ENCODE results near the gene RBP3. TPM values are rescaled to one million over a fixed set of nuclear protein-coding genes. Genes with fewer than 3 reads are reported as not detected.

The RBP3 gene
- total and polyA plus RNA-seq, 2 of the 4 experiments (the other 2 are of a cell fraction), result not detected

DNA sequence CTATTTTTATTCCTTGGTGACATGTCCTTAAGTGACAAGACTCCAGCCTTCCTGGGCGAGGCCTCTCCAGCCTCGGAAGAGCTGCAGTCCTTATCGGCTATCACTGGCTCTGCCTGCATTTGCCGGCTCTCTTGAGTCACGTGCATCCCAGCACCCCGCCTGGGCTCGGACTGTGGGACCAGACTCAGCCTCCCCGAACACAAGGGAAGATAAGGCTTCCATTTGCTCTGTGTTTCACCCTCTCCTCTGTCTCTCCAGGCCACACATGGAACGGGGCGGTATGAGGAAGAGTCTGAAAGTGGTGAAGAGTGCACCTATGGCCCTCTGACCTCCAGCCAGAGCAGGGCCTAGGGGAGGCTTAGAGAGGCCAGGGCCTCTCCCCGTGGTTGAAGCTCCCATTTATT, 21.2 kb upstream of the RBP3 start:
- Histone ChIP-seq H2BK20ac (ENCODE audit: low read depth, low read length) (no peak overlapping the region), H2BK5ac (ENCODE audit: low read depth, low read length, poor library complexity, severe bottlenecking) (no peak overlapping the region), H2AK5ac (ENCODE audit: low read depth, low read length) (no peak overlapping the region), H3K79me1 (ENCODE audit: low read depth in 1 of 2, low read length in 2 of 2) (no peaks in the 10 kb centered on the region), H3K14ac (replicated peaks; ENCODE audit: low read depth, low read length) (no peak overlapping the region), H4K8ac (ENCODE audit: low read depth in 2 of 2, low read length in 2 of 2) (no peak overlapping the region), H3K36me3 (ENCODE audit: control insufficient read depth, insufficient read depth, low read length) (no peaks in the 10 kb centered on the region), H4K91ac (ENCODE audit: insufficient read depth, low read depth, low read length) (no peak overlapping the region), H3K4ac (ENCODE audit: low read depth, low read length) (no peak overlapping the region), H2AK9ac (replicated peaks; ENCODE audit: low read depth, low read length, poor library complexity) (no peak overlapping the region), H3K9ac (ENCODE audit: low read depth, low read length) (no peak overlapping the region), H3K4me1 (ENCODE audit: control insufficient read depth, insufficient read depth, low read length) (no peaks in the 10 kb centered on the region), H3K27me3 (ENCODE audit: control insufficient read depth, insufficient read depth, low read length) (peaks cover 26% of the 10 kb centered on the region), H3K27ac (ENCODE audit: insufficient read depth, low read length) (no peak overlapping the region), H4K5ac (ENCODE audit: low read depth, low read length) (no peak overlapping the region), H2AFZ (replicated peaks; ENCODE audit: low read length, poor library complexity) (no peak overlapping the region), H3K9me1 (ENCODE audit: insufficient read depth, low read length) (peaks cover 4% of the 10 kb centered on the region; the same call in 1 of the 2 replicates), H3K4me2 (ENCODE audit: low read depth, low read length) (no peak overlapping the region), H4K20me1 (ENCODE audit: insufficient read depth, low read length) (no peaks in the 10 kb centered on the region), H3K9me3 (ENCODE audit: control insufficient read depth, insufficient read depth, low read length) (no peaks in the 10 kb centered on the region), H3K23ac (ENCODE audit: low read depth, low read length) (no peak overlapping the region), H2BK15ac (ENCODE audit: low read depth, low read length) (no peak overlapping the region), H3K4me3 (ENCODE audit: insufficient read depth, low read depth, low read length) (no peak overlapping the region), H3K56ac (ENCODE audit: extremely low read depth, insufficient read depth, low read length) (no peak overlapping the region), H3K18ac (ENCODE audit: low read depth, low read length) (no peak overlapping the region), H2BK120ac (ENCODE audit: low read depth, low read length) (no peak overlapping the region)
- WGBS, 2 experiments (ENCODE audit: extremely low coverage in 2 of 2, insufficient read length in 1 of 2), result 71% methylated on average over 3 of the region's 11 CpGs; no CpG with 5 or more reads in 1 of the 2 experiments
- ATAC-seq (ENCODE audit: low read depth) (no peak), DNase-seq (no peak)
- dilution Hi-C loops (cut with HindIII; ENCODE audit: low sequenced_read_pairs, unreplicated experiment), result no loop called here
- intact Hi-C loops (cut with micrococcal nuclease), result no loop called here
- BruUV-seq (replicated peaks), result no TSS peak
- CTCF ChIA-PET, result no interaction called here
- POLR2A ChIA-PET (ENCODE audit: unreplicated experiment), result no interaction called here
- TF ChIP-seq BHLHE40 (IDR thresholded peaks at IDR 0.05; ENCODE audit: low read depth, low read length) (no peak), CHD1 (IDR thresholded peaks at IDR 0.05; ENCODE audit: low read depth, low read length) (no peak), FOS (IDR thresholded peaks at IDR 0.05; ENCODE audit: low read depth, low read length) (no peak)
- in situ Hi-C loops (cut with MboI; ENCODE audit: low sequenced_read_pairs), result no loop called here

Measured in IMR-90 (cell line).